Liver (tissue), 3 donors: Measurements from ENCODE around the gene SSPN.

Experiments used
- GABPA ChIP-seq, 2 donors: IDR thresholded peaks in 1 of 2; conservative IDR thresholded peaks in 1 of 2; 2 replicates each; pipeline ENCODE4 v1.6.1; 2016; ENCODE audit warnings: antibody characterized with exemption in 2 of 2, mild to moderate bottlenecking in 1 of 2, moderate library complexity in 1 of 2
- HNF4A ChIP-seq, 2 donors: conservative IDR thresholded peaks; 2 replicates each; pipeline ENCODE4 v1.6.1; 2016; ENCODE audit warnings: antibody characterized with exemption in 2 of 2, mild to moderate bottlenecking in 2 of 2
- NR2F2 ChIP-seq: IDR thresholded peaks from 2 replicates; pipeline ENCODE4 v1.6.1; 2016; ENCODE audit warnings: antibody characterized with exemption
- RAD21 ChIP-seq, 2 donors: IDR thresholded peaks; 2 replicates each; pipeline ENCODE4 v1.6.1; 2016; ENCODE audit warnings: antibody characterized with exemption in 2 of 2, mild to moderate bottlenecking in 2 of 2
- RXRA ChIP-seq, 2 donors: IDR thresholded peaks; 2 replicates each; pipeline ENCODE4 v1.6.1; 2017 to 2018; ENCODE audit warnings: antibody characterized with exemption in 2 of 2, mild to moderate bottlenecking in 1 of 2
- SP1 ChIP-seq: IDR thresholded peaks from 2 replicates; pipeline ENCODE4 v1.6.1; 2018; ENCODE audit warnings: antibody characterized with exemption, mild to moderate bottlenecking
- TAF1 ChIP-seq: conservative IDR thresholded peaks from 2 replicates; pipeline ENCODE4 v1.6.1; 2016; ENCODE audit warnings: antibody characterized with exemption, mild to moderate bottlenecking
- YY1 ChIP-seq: IDR thresholded peaks from 2 replicates; pipeline ENCODE4 v1.6.1; 2016; ENCODE audit warnings: antibody characterized with exemption, mild to moderate bottlenecking
- TF ChIP-seq, protein P1 (sequence below): fragments of 150-350 bp; IDR thresholded peaks from 2 replicates; pipeline ENCODE4 v1.5.1; 2017; ENCODE audit warnings: improper control_type of control experiment, low read depth, low read length; ENCODE audit not compliant: missing input control
- TF ChIP-seq, protein P2 (sequence below): IDR thresholded peaks from 2 replicates; pipeline ENCODE4 v1.6.1; 2016; ENCODE audit warnings: antibody characterized with exemption, mild to moderate bottlenecking
- TF ChIP-seq, protein P3 (sequence below): IDR thresholded peaks from 2 replicates; pipeline ENCODE4 v1.6.1; 2016; ENCODE audit warnings: antibody characterized with exemption
- TF ChIP-seq, protein P4 (sequence below): IDR thresholded peaks from 2 replicates; pipeline ENCODE4 v1.6.1; 2016; ENCODE audit warnings: antibody characterized with exemption
- TF ChIP-seq, protein P5 (sequence below): IDR thresholded peaks from 2 replicates; pipeline ENCODE4 v1.6.1; 2016; ENCODE audit warnings: antibody characterized with exemption
- donor health status: healthy.
- donor health status: healthy.

DNA sequence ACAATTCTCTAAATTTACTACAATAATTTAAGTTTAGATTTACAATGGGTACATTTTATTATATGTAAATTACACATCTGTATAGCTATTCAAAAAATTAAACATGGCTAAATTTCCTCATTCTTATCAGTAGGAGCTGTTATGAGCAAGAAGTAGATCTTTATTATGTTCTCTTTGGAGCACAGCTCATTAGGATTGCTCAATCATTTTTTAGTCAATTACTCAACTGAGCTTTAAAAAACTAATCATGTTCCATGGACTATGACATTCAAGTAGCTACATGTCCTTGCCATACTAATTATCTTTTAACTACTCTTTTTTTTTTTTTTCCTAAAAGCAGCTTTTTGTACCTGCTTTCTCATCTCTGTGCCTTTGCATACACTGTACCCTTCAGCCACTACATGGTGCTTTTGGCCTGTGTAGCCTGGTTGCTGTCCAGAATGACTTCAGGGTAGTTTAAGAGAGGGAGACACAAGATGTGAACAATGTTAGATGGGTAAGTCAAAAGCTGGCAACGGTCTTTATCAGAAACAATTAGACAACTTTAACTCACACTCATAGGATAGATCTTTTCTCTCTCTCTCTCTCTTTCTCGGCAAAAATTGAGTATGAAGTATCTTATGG lies 69.0 kb downstream of the SSPN start:
- TF ChIP-seq HNF4A (conservative IDR thresholded peaks at IDR 0.05) (no peak), TAF1 (no peak), GABPA (IDR thresholded peaks at IDR 0.05 in 1 of 2, conservative IDR thresholded peaks at IDR 0.05 in 1 of 2) (no peak), SP1 (no peak), YY1 (no peak), NR2F2 (no peak), RAD21 (IDR thresholded peaks at IDR 0.05) (no peak), RXRA (IDR thresholded peaks at IDR 0.05) (no peak)
- TF ChIP-seq, protein P1, sequence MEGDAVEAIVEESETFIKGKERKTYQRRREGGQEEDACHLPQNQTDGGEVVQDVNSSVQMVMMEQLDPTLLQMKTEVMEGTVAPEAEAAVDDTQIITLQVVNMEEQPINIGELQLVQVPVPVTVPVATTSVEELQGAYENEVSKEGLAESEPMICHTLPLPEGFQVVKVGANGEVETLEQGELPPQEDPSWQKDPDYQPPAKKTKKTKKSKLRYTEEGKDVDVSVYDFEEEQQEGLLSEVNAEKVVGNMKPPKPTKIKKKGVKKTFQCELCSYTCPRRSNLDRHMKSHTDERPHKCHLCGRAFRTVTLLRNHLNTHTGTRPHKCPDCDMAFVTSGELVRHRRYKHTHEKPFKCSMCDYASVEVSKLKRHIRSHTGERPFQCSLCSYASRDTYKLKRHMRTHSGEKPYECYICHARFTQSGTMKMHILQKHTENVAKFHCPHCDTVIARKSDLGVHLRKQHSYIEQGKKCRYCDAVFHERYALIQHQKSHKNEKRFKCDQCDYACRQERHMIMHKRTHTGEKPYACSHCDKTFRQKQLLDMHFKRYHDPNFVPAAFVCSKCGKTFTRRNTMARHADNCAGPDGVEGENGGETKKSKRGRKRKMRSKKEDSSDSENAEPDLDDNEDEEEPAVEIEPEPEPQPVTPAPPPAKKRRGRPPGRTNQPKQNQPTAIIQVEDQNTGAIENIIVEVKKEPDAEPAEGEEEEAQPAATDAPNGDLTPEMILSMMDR: no peak
- TF ChIP-seq, protein P2, sequence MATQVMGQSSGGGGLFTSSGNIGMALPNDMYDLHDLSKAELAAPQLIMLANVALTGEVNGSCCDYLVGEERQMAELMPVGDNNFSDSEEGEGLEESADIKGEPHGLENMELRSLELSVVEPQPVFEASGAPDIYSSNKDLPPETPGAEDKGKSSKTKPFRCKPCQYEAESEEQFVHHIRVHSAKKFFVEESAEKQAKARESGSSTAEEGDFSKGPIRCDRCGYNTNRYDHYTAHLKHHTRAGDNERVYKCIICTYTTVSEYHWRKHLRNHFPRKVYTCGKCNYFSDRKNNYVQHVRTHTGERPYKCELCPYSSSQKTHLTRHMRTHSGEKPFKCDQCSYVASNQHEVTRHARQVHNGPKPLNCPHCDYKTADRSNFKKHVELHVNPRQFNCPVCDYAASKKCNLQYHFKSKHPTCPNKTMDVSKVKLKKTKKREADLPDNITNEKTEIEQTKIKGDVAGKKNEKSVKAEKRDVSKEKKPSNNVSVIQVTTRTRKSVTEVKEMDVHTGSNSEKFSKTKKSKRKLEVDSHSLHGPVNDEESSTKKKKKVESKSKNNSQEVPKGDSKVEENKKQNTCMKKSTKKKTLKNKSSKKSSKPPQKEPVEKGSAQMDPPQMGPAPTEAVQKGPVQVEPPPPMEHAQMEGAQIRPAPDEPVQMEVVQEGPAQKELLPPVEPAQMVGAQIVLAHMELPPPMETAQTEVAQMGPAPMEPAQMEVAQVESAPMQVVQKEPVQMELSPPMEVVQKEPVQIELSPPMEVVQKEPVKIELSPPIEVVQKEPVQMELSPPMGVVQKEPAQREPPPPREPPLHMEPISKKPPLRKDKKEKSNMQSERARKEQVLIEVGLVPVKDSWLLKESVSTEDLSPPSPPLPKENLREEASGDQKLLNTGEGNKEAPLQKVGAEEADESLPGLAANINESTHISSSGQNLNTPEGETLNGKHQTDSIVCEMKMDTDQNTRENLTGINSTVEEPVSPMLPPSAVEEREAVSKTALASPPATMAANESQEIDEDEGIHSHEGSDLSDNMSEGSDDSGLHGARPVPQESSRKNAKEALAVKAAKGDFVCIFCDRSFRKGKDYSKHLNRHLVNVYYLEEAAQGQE: no peak
- TF ChIP-seq, protein P3, sequence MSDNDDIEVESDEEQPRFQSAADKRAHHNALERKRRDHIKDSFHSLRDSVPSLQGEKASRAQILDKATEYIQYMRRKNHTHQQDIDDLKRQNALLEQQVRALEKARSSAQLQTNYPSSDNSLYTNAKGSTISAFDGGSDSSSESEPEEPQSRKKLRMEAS: no peak
- TF ChIP-seq, protein P4, sequence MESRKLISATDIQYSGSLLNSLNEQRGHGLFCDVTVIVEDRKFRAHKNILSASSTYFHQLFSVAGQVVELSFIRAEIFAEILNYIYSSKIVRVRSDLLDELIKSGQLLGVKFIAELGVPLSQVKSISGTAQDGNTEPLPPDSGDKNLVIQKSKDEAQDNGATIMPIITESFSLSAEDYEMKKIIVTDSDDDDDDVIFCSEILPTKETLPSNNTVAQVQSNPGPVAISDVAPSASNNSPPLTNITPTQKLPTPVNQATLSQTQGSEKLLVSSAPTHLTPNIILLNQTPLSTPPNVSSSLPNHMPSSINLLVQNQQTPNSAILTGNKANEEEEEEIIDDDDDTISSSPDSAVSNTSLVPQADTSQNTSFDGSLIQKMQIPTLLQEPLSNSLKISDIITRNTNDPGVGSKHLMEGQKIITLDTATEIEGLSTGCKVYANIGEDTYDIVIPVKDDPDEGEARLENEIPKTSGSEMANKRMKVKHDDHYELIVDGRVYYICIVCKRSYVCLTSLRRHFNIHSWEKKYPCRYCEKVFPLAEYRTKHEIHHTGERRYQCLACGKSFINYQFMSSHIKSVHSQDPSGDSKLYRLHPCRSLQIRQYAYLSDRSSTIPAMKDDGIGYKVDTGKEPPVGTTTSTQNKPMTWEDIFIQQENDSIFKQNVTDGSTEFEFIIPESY: no peak
- TF ChIP-seq, protein P5, sequence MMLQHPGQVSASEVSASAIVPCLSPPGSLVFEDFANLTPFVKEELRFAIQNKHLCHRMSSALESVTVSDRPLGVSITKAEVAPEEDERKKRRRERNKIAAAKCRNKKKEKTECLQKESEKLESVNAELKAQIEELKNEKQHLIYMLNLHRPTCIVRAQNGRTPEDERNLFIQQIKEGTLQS: no peak
